Lower leg skin (tissue), 4 donors: ENCODE measurements around the gene SOCS2. TPM values are rescaled to one million over a fixed set of nuclear protein-coding genes. Genes with fewer than 3 reads are reported as not detected.

ENCODE experiments used
- DNase-seq, 2 donors: peaks; one replicate each; pipeline ENCODE4 v3.0.0-alpha.2; 2019; ENCODE audit warnings: low spot score in 2 of 2
- H3K4me3 ChIP-seq: fragments of 200-600 bp; sonication (generic); 2 replicates; pipeline ENCODE4 v1.5.1; 2017; ENCODE audit warnings: mild to moderate bottlenecking, low read depth; ENCODE audit not compliant: poor library complexity, severe bottlenecking
- CTCF ChIP-seq, 3 donors: fragments of 450-650 bp; IDR thresholded peaks; one replicate each; pipeline ENCODE4 v1.5.1; 2016; ENCODE audit warnings: antibody characterized with exemption in 3 of 3, mild to moderate bottlenecking in 3 of 3, moderate library complexity in 2 of 3
- POLR2A ChIP-seq, 2 donors: fragments of 450-650 bp; IDR thresholded peaks; one replicate each; pipeline ENCODE4 v1.6.1; 2016 to 2017; ENCODE audit warnings: antibody characterized with exemption in 2 of 2, mild to moderate bottlenecking in 1 of 2, moderate library complexity in 1 of 2
- WGBS, 2 donors: methylation state at CpG; one replicate each; pipeline ENCODE4 v1.1.5; 2018; 5-methylcytosine and 5-hydroxymethylcytosine counted together
- intact Hi-C: fragments of 100-400 bp; cut with DNase I; formaldehyde crosslinking; loops from one replicate; pipeline ENCODE4 v1.15.0; 2023; ENCODE audit warnings: low total_unique reads
- total RNA-seq, 4 donors: library from RNA; depleted of rRNA; stranded (reverse); fragments of >200 nt; gene quantifications; one replicate each; pipeline ENCODE4 v1.1.0, GENCODE V29; 2016

The SOCS2 gene
- total RNA-seq, 4 donors from 2014 or later, result 4.2 to 14.2 (median 9.2) TPM

- TF ChIP-seq POLR2A (IDR thresholded peaks at IDR 0.05) (no peak), CTCF (IDR thresholded peaks at IDR 0.05) (no peak)
- intact Hi-C loops, result no loop called here
- H3K4me3 ChIP-seq, result no peak overlapping the region
- DNase-seq, result no peak
- WGBS, 2 donors, result 72 to 84% methylated on average over 2 of the region's 2 CpGs
Observed at GRCh38 chr12:93536111-93536765, 36.2 kb upstream of the SOCS2 start.

GRCh38 chr12:93536766-93537488 is 35.5 kb upstream of the SOCS2 start:
- no peak for DNase-seq
- intact Hi-C loops, result no loop called here
- H3K4me3 ChIP-seq, result no peak overlapping the region
- TF ChIP-seq POLR2A (IDR thresholded peaks at IDR 0.05) (no peak), CTCF (IDR thresholded peaks at IDR 0.05) (no peak)
- 45 to 51% methylated on average over 5 of the region's 5 CpGs for WGBS, 2 donors

DNA sequence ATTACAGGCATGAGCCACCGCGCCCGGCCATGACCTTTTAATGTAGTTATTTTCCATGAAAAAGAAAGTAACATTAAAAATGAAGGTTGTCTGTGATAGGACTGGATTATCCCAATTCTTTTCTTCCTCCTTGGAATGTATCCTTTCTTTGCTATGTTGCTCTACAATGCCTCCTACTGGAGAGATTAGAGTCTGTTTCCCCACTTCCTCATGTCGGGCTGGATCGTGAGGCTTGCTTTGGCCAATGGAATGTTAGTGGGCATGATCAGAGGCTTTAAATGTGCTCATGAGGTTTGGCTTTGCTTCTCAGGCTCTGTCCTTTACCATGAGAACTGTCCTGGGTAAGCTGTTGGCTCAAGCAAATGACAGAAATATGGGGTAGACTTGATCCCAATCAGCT is 34.7 kb upstream of the SOCS2 start:
- no peak for DNase-seq
- intact Hi-C loops, result no loop called here
- no peak overlapping the region for H3K4me3 ChIP-seq
- TF ChIP-seq POLR2A (IDR thresholded peaks at IDR 0.05), result no peak
- TF ChIP-seq CTCF (IDR thresholded peaks at IDR 0.05), result no peak
- WGBS, 2 donors, result 92 to 95% methylated on average over 5 of the region's 5 CpGs

- WGBS, 2 donors, result 69 to 75% methylated on average over 4 of the region's 4 CpGs
- H3K4me3 ChIP-seq, result no peak overlapping the region
- no peak for DNase-seq
- intact Hi-C loops, result no loop called here
- TF ChIP-seq POLR2A (IDR thresholded peaks at IDR 0.05) (no peak), CTCF (IDR thresholded peaks at IDR 0.05) (no peak)
Observed at GRCh38 chr12:93539821-93540220, 32.7 kb upstream of the SOCS2 start.

GRCh38 chr12:93540466-93540865 is 32.0 kb upstream of the SOCS2 start:
- TF ChIP-seq CTCF (IDR thresholded peaks at IDR 0.05), result no peak
- no peak for TF ChIP-seq POLR2A (IDR thresholded peaks at IDR 0.05)
- no peak overlapping the region for H3K4me3 ChIP-seq
- intact Hi-C loops, result no loop called here
- no peak for DNase-seq
- 57 to 68% methylated on average over 1 of the region's 1 CpG for WGBS, 2 donors
